Activated naive CD8-positive, alpha-beta T cell (primary cell): ENCODE data around the gene SGO2.
"Not testable (repeated sequence)": the region's sequence is repeated elsewhere in the genome, so short reads cannot be mapped to it uniquely, and the experiment has no call there.

ENCODE experiments used
- H3K27ac Mint-ChIP-seq: one replicate; pipeline ENCODE4 v1.8.0; 2021; ENCODE audit warnings: mixed read lengths
- H3K27me3 Mint-ChIP-seq: one replicate; pipeline ENCODE4 v1.8.0; 2021; ENCODE audit warnings: mixed read lengths
- H3K36me3 Mint-ChIP-seq: one replicate; pipeline ENCODE4 v1.8.0; 2021; ENCODE audit warnings: mixed read lengths
- H3K4me1 Mint-ChIP-seq: one replicate; pipeline ENCODE4 v1.8.0; 2021; ENCODE audit warnings: low read depth, mixed read lengths
- H3K4me3 Mint-ChIP-seq: one replicate; pipeline ENCODE4 v1.8.0; 2021; ENCODE audit warnings: mild to moderate bottlenecking, mixed read lengths
- H3K9me3 Mint-ChIP-seq: one replicate; pipeline ENCODE4 v1.8.0; 2021; ENCODE audit warnings: low read depth, mixed read lengths

The SGO2 gene

DNA sequence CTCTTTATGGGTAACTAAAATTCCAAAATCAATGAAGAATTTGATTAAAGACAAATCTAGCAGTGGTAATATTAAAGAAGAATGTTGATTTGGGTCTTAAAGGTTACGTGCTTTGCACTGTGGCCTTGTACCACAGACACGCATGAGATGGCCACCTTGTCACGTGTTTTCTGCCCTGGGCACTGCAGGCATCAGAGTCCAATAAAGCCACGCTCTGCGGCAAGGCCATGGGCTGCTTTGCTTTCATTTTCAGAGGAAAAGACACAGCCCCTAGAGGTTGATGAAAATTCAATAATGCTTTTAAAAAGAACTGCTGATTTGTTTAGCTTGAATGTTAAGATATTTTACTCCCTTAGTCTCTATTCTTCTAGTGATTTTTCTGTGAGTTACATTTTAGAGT is 90.2 kb downstream of the SGO2 start:
- Mint-ChIP-seq H3K36me3 (no peaks in the 10 kb centered on the region), H3K4me1 (peaks cover 9% of the 10 kb centered on the region), H3K9me3 (no peaks in the 10 kb centered on the region), H3K27me3 (peaks cover 9% of the 10 kb centered on the region), H3K4me3 (no peak overlapping the region), H3K27ac (no peak overlapping the region)

DNA sequence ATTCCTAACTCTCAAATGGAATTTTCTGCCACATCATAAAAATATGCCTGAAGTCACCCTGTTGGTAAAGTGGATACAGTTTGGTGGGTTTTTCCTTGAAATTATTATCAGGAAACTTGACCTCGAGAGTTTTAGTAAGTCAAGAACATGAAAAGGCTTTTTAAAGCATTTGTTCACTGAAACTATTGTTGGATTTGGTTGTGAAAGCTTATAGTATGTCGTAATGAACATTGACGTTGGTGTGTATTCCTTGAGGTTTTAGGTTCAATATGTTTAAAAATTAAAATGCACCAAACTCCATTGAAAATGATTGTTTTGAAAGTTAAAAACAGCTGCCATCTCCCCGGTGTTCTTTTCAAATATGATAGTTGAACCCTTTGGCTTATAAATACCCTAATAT is 90.6 kb downstream of the SGO2 start:
- Mint-ChIP-seq H3K9me3 (no peaks in the 10 kb centered on the region), H3K4me3 (no peak overlapping the region), H3K4me1 (peaks cover 9% of the 10 kb centered on the region), H3K27me3 (peaks cover 9% of the 10 kb centered on the region), H3K27ac (no peak overlapping the region), H3K36me3 (no peaks in the 10 kb centered on the region)

DNA sequence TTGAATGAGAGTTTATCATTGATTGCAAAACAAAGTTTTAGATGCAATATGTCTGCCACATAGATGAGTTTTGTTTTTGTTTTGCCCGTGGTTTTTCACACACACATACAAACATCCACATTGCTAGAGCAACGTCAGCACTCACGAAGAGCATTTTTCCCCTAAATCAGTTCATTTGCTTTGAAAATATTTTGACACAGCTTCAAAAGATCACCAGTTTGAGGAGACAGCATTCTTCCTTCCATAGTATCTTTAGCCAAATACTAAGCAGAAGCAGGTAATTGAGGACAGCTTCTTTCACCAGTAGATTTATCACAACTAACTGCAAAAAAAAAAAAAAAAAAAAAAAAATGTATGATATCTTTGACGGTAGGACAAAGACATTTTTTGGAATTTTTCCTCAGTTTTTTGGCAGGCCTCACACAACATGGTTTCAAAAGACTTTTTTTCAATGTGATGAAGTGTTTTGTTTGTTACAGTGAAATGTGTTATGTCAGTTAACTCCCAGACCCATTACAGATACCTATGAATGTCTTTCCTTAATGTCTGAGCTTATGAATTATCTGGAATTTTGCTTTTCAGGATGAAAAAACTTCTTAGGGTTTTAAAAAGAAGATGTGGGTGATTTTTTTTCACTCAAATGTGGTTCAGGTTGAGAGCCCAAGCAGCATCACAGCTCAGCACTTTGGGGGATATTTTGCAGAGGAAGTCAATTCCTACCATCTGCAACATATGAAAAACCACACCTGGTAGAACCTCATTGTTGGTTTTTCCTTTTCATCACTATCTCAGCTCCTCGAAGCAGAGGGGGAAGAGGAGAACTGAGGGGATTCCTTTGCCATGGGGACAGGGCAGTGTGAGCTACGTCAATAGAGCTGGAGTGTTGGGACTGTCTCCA is 91.4 kb downstream of the SGO2 start:
- H3K9me3 Mint-ChIP-seq, result no peaks in the 10 kb centered on the region
- peaks cover 9% of the 10 kb centered on the region for H3K4me1 Mint-ChIP-seq
- no peaks in the 10 kb centered on the region for H3K36me3 Mint-ChIP-seq
- H3K27me3 Mint-ChIP-seq, result peaks cover 9% of the 10 kb centered on the region
- no peak overlapping the region for H3K4me3 Mint-ChIP-seq
- H3K27ac Mint-ChIP-seq, result no peak overlapping the region

DNA sequence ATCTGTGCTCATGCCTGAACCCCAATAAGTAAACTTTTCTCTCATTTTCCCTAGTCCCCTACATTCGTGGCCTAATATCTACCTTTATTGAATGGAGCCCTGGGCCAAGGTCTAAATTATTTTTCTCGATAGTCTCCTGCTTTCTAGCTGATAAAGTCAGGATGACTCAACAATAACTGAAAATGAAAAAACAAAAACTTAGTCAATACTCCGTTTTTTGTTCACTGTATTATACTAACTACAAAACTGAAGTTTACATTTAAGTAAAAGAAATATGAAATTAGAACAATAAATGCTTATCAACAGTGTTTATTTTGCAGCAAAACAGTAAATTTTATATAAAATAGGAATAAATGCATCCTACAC is 92.0 kb downstream of the SGO2 start:
- Mint-ChIP-seq H3K9me3 (no peaks in the 10 kb centered on the region), H3K4me1 (peaks cover 9% of the 10 kb centered on the region), H3K27me3 (peaks cover 9% of the 10 kb centered on the region), H3K27ac (no peak overlapping the region), H3K36me3 (no peaks in the 10 kb centered on the region), H3K4me3 (no peak overlapping the region)

DNA sequence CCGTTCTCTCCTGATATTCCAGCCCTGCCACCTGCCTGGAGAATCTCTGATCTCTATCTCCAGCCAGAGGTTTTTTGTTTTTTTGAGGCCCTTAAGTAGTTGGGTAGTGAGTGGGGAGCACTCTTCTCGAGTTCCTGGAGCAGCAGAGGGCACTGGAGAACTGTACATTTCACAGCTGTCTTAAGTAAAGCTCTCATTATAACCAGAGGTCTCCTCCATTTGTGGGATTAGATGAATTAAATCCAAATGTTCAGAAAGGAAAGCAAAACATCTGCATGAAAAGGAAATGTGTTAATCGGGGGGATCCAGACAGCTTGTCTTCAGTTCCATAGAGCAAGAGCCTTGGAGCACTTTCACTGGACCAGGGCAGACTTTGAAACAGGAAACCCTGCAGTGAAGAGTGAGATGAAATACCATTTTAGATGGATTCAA is 92.6 kb downstream of the SGO2 start:
- no peaks in the 10 kb centered on the region for H3K36me3 Mint-ChIP-seq
- no peak overlapping the region for H3K27ac Mint-ChIP-seq
- H3K4me3 Mint-ChIP-seq, result no peak overlapping the region
- no peaks in the 10 kb centered on the region for H3K9me3 Mint-ChIP-seq
- peaks cover 9% of the 10 kb centered on the region for H3K27me3 Mint-ChIP-seq
- peaks cover 9% of the 10 kb centered on the region for H3K4me1 Mint-ChIP-seq

DNA sequence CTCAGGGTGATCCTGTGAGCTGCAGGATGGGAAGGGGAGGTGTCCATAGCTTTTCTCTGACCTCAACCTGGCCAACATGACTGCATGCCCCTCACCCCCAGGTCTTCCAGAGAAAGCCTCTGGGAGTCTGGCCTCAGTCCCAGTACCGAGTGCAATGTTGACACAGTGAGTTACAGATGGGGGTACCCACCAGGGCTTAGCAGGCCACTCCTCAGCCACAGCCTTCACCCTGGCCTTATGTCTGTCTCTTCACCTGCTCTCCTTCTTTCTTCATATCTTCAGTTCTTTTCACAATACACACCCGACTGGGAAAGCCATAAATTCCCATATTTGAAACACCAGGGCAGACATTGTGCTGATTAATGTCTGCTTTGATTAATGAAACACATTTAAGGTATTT is 93.3 kb downstream of the SGO2 start:
- Mint-ChIP-seq H3K4me1 (peaks cover 9% of the 10 kb centered on the region), H3K4me3 (no peak overlapping the region), H3K36me3 (no peaks in the 10 kb centered on the region), H3K27ac (no peak overlapping the region), H3K27me3 (peaks cover 10% of the 10 kb centered on the region), H3K9me3 (no peaks in the 10 kb centered on the region)

DNA sequence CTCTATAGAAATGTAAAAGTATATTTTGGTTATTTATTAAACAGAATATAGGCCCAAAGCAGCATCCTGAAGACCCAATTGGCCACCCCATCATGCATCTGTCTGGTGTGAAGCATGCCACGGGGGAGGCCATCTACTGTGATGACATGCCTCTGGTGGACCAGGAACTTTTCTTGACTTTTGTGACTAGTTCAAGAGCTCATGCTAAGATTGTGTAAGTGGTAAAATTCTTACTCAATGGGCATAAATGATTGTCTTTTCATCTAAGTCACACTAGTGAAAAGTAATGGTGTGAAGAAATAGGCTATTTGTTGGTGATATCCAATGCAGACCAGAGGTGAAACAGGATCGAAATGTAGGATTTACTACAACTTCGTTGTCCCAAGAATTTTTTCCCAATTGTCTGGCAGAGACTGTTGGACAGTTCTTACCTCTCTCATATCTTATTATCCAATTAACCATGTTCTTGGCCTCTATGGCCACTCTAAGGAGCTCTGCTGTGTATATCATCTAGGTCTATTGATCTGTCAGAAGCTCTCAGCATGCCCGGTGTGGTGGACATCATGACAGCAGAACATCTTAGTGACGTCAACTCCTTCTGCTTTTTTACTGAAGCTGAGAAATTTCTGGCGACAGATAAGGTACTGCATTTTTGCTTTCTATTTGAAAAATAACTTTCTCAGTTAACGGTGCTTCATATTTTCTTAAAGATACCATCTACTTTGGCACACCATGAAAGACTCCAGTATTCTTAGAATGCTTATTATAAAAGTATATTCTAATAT is 94.8 kb downstream of the SGO2 start:
- Mint-ChIP-seq H3K4me1 (peaks cover 9% of the 10 kb centered on the region), H3K4me3 (no peak overlapping the region), H3K36me3 (no peaks in the 10 kb centered on the region), H3K27ac (no peak overlapping the region), H3K9me3 (no peaks in the 10 kb centered on the region), H3K27me3 (peaks cover 3% of the 10 kb centered on the region)

DNA sequence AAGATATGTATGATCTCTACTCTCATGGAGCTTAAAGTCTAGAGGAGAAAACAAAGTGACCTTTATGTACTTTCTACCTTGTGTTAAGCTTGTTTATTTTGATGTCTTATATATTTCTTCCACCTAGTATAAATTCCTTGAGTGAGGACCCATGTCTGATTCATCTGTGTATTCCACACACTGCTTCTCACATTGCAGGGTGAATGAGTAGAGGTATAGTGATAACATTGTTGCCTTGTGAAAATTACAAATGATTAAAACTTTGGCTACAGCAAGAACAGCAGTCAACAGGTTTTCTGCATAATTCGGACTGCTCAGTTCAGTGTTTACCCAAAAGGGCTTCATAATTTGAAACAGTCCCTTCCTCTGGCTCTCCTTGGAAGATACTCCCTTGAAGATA is 96.1 kb downstream of the SGO2 start:
- no peaks in the 10 kb centered on the region for H3K9me3 Mint-ChIP-seq
- no peaks in the 10 kb centered on the region for H3K36me3 Mint-ChIP-seq
- H3K27me3 Mint-ChIP-seq, result peaks cover 3% of the 10 kb centered on the region

DNA sequence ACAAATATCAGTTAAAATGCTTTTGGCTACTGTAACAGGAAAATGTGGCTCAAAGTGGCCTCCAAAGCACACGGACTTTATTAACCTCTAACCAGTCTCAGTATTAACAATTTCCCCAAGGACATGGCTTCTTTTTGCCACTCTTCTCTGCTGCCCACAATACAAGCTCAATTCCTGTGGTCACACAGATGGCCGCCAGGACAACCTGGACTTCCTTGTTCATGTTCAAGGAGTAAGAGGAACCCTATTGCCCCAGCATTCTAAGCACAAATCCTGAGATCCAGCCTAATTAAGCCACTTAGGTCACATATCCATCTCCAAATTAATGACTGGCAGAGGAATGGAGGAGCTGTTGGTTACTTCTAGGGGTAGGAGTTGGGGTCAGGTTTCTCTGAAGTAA is 98.0 kb downstream of the SGO2 start:
- Mint-ChIP-seq H3K9me3 (no peaks in the 10 kb centered on the region), H3K4me1 (peaks cover under 1% of the 10 kb centered on the region), H3K36me3 (no peaks in the 10 kb centered on the region), H3K27ac (no peak overlapping the region), H3K27me3 (peaks cover 6% of the 10 kb centered on the region), H3K4me3 (no peak overlapping the region)

More for the DNA sequence above, 96.1 kb downstream of the SGO2 start:
- Mint-ChIP-seq H3K4me1 (peaks cover 9% of the 10 kb centered on the region), H3K4me3 (no peak overlapping the region), H3K27ac (no peak overlapping the region)

DNA sequence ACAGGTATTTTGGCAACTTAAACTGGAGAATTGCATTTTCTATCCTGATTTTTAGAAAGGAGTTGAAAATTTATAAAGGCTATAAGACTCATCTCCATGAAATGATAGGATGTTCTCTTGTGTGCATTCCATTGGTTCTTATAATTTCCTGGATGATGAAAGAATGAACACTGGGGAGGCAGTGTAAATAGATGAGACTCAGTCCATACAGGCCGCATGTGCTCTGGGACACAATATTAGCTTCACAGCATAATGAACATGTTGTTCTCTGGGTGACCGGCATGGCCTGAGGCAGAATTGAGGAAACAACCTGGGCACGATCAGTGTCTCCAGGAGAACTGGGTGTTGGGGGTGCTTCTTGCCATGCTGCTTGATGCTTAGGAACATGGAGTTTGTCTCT is 98.7 kb downstream of the SGO2 start:
- H3K27ac Mint-ChIP-seq, result no peak overlapping the region
- H3K27me3 Mint-ChIP-seq, result peaks cover 9% of the 10 kb centered on the region
- no peaks in the 10 kb centered on the region for H3K36me3 Mint-ChIP-seq
- no peaks in the 10 kb centered on the region for H3K4me1 Mint-ChIP-seq
- no peaks in the 10 kb centered on the region for H3K9me3 Mint-ChIP-seq
- H3K4me3 Mint-ChIP-seq, result no peak overlapping the region

DNA sequence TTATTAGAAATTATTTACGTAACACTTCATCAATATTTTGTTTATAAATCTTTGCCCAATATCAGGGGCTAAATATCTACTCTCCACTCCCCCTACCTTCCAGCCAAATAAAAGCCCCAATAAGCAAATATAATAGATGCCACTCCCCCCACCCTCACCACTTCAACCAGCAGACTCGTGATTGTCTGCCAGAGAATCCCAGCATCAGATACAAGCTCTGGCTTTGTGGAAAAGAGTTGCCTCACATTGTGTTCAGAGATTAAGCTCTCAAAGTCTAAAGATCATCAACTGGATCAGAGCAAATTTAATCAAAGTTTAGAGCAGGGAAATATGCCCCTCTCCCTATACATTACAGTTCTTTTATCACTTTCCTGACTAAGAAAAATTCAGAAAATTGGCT is 99.3 kb downstream of the SGO2 start:
- H3K27me3 Mint-ChIP-seq, result peaks cover 11% of the 10 kb centered on the region
- H3K36me3 Mint-ChIP-seq, result no peaks in the 10 kb centered on the region
- H3K27ac Mint-ChIP-seq, result no peak overlapping the region
- H3K9me3 Mint-ChIP-seq, result no peaks in the 10 kb centered on the region
- no peak overlapping the region for H3K4me3 Mint-ChIP-seq
- no peaks in the 10 kb centered on the region for H3K4me1 Mint-ChIP-seq

DNA sequence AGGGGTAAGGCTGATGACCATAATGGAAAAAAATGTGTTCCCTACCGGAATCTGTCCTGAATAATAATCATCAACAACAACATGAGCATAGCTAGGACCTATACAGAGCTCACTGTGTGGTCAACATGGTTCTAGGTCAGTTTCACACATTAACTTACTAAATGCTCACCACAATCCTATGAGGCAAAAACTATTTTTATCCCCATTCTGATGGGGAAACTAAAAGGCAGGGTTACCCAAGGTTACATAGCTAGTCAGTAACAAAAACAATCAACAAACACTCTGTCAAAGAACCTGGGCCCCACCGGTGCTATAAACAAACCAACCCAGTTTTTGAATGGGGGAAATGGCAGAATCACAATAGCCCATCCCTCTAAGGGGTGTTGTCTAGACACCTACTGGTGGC is 100.0 kb downstream of the SGO2 start:
- H3K9me3 Mint-ChIP-seq, result no peaks in the 10 kb centered on the region
- H3K27me3 Mint-ChIP-seq, result peaks cover 11% of the 10 kb centered on the region
- H3K36me3 Mint-ChIP-seq, result no peaks in the 10 kb centered on the region
- H3K4me3 Mint-ChIP-seq, result no peak overlapping the region
- H3K4me1 Mint-ChIP-seq, result no peaks in the 10 kb centered on the region
- H3K27ac Mint-ChIP-seq, result no peak overlapping the region

DNA sequence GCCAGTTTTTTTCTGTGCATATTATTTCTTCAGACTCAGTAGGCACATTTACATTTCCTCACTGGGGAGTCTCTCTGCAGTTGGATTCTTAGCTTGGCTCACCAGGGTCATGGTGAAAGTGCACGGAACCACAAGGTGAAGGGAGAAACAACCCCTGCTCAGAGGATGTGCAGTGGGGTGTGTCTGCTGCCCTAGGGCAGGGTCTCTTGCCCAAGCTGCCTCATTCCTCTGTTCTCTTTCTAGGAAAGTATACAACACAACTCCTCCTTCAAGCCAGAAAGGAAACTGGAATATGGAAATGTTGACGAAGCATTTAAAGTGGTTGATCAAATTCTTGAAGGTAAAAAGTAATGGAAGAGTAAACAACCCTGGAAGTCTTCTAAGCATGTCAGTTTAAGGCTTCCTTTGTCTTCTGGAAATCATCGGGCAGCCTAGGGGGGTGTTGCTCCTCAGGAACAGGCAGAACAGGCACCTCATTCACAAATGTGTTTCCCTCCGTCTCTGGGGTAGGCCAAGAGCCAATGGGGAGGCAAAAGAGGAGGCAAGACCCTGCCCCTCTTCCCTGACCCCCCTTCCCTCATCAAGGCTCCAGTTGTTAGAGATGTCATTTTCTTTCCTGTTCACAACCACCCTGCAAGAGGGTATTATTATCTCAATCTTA is 101.2 kb downstream of the SGO2 start:
- Mint-ChIP-seq H3K4me1 (no peaks in the 10 kb centered on the region), H3K36me3 (no peaks in the 10 kb centered on the region), H3K4me3 (no peak overlapping the region), H3K27me3 (peaks cover 11% of the 10 kb centered on the region), H3K9me3 (no peaks in the 10 kb centered on the region), H3K27ac (no peak overlapping the region)

DNA sequence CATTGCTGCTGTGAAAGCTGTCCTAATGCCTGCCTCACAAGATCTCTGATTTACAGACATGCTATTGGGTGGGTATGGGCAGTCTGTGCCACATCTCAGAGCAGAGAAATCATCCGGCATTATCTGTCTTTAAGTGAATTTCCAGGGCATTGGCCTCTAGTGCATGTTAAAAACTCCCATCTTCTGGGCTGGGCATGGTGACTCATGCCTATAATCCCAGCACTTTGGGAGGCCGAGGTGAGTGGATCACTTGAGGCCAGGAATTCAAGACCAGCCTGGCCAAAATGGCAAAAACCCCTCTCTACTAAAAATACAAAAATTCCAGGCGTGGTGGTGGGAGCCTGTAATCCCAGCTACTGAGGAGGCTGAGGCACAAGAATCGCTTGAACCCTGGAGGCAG is 102.5 kb downstream of the SGO2 start:
- peaks cover 11% of the 10 kb centered on the region for H3K27me3 Mint-ChIP-seq
- H3K9me3 Mint-ChIP-seq, H3K4me1 Mint-ChIP-seq, H3K4me3 Mint-ChIP-seq, H3K27ac Mint-ChIP-seq, H3K36me3 Mint-ChIP-seq: not testable (repeated sequence)

DNA sequence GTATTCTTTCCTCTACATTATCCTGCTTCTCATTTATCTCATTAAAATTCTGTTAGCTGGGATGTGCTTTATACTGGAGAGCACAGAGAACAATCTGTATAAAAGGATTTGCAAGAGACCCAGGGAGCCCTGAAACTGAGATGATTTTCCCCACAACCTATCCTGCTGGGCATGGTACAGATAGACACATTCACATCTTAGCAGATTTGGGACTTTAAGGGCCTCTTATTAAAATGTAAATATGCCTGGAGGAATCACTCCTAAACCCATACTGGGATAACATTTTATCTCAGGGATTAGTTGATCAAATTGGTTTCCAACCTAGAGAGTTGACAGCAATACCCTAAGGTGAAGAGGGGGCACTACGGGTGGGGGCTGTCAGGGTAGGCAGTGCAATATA is 105.3 kb downstream of the SGO2 start:
- Mint-ChIP-seq H3K27ac (no peak overlapping the region), H3K9me3 (peaks cover 5% of the 10 kb centered on the region), H3K27me3 (peaks cover 15% of the 10 kb centered on the region), H3K4me3 (no peak overlapping the region), H3K4me1 (no peaks in the 10 kb centered on the region), H3K36me3 (no peaks in the 10 kb centered on the region)
